ENCODE measurements around the gene SLC46A1. TPM values are rescaled to one million over a fixed set of nuclear protein-coding genes. Genes with fewer than 3 reads are reported as not detected.

Gene SLC46A1
- total RNA-seq, 2 experiments from 2014 or later: 1.8 to 2.4 TPM

- Mint-ChIP-seq H3K36me3 (ENCODE audit: low read depth) (peaks cover 16% of the 10 kb centered on the region), H3K27ac (no peak overlapping the region)
Observed at GRCh38 chr17:28390984-28391383, 15.0 kb downstream of the SLC46A1 start.

GRCh38 chr17:28390563-28390962 is 15.4 kb downstream of the SLC46A1 start:
- CTCF ChIA-PET: interaction anchor here (1.1 kb wide), 1 partner anchor 26 kb away, joined by 3 read pairs; no protein-coding TSS in a partner anchor
- DNase-seq: no peak
- H3K27ac Mint-ChIP-seq: no peak overlapping the region
- no peak overlapping the region for H3K4me3 Mint-ChIP-seq
- intact Hi-C loops (cut with micrococcal nuclease): no loop called here
- no peaks in the 10 kb centered on the region for H3K27me3 Mint-ChIP-seq (ENCODE audit: low read depth)
- no peaks in the 10 kb centered on the region for H3K9me3 Mint-ChIP-seq
- no peaks in the 10 kb centered on the region for H3K4me1 Mint-ChIP-seq (ENCODE audit: low read depth)
- H3K36me3 Mint-ChIP-seq (ENCODE audit: low read depth): peaks cover 16% of the 10 kb centered on the region

More at GRCh38 chr17:28390984-28391383, 15.0 kb downstream of the SLC46A1 start:
- H3K4me3 Mint-ChIP-seq: no peak overlapping the region
- no peak for DNase-seq
- intact Hi-C loops (cut with micrococcal nuclease): no loop called here
- no peaks in the 10 kb centered on the region for H3K4me1 Mint-ChIP-seq (ENCODE audit: low read depth)
- H3K9me3 Mint-ChIP-seq: no peaks in the 10 kb centered on the region
- no peaks in the 10 kb centered on the region for H3K27me3 Mint-ChIP-seq (ENCODE audit: low read depth)
- CTCF ChIA-PET: interaction anchor here (1.1 to 1.3 kb wide), 2 partner anchors 10 to 26 kb away, joined by 3 read pairs; no protein-coding TSS in a partner anchor

- peaks cover 4% of the 10 kb centered on the region for H3K4me1 Mint-ChIP-seq (ENCODE audit: low read depth)
- no peaks in the 10 kb centered on the region for H3K27me3 Mint-ChIP-seq (ENCODE audit: low read depth)
- no peak overlapping the region for H3K27ac Mint-ChIP-seq
- H3K4me3 Mint-ChIP-seq: no peak overlapping the region
- H3K36me3 Mint-ChIP-seq (ENCODE audit: low read depth): peaks cover 17% of the 10 kb centered on the region
- no peaks in the 10 kb centered on the region for H3K9me3 Mint-ChIP-seq
- intact Hi-C loops (cut with micrococcal nuclease): no loop called here
- CTCF ChIA-PET: no interaction called here
- DNase-seq: no peak
Observed at GRCh38 chr17:28390141-28390540, 15.9 kb downstream of the SLC46A1 start.

- no peaks in the 10 kb centered on the region for H3K9me3 Mint-ChIP-seq
- peaks cover 4% of the 10 kb centered on the region for H3K27me3 Mint-ChIP-seq (ENCODE audit: low read depth)
- peaks cover 23% of the 10 kb centered on the region for H3K36me3 Mint-ChIP-seq (ENCODE audit: low read depth)
- no peak overlapping the region for H3K4me3 Mint-ChIP-seq
- intact Hi-C loops (cut with micrococcal nuclease): no loop called here
- CTCF ChIA-PET: interaction anchor here (1.3 kb wide), 1 partner anchor 18 kb away, joined by 3 read pairs; the partner anchor contains the start of gene SLC46A1
- no peak for DNase-seq
- no peak overlapping the region for H3K27ac Mint-ChIP-seq
- H3K4me1 Mint-ChIP-seq (ENCODE audit: low read depth): peaks cover 15% of the 10 kb centered on the region
Observed at GRCh38 chr17:28388106-28388505, 17.9 kb downstream of the SLC46A1 start.

- peaks cover 20% of the 10 kb centered on the region for H3K36me3 Mint-ChIP-seq (ENCODE audit: low read depth)
- peaks cover 12% of the 10 kb centered on the region for H3K27me3 Mint-ChIP-seq (ENCODE audit: low read depth)
- no peak overlapping the region for H3K4me3 Mint-ChIP-seq
- CTCF ChIA-PET: no interaction called here
- intact Hi-C loops (cut with micrococcal nuclease): no loop called here
- DNase-seq: no peak
- peaks cover 21% of the 10 kb centered on the region for H3K4me1 Mint-ChIP-seq (ENCODE audit: low read depth)
- H3K27ac Mint-ChIP-seq: no peak overlapping the region
- no peaks in the 10 kb centered on the region for H3K9me3 Mint-ChIP-seq
Observed at GRCh38 chr17:28386391-28386790, 19.6 kb downstream of the SLC46A1 start.

GRCh38 chr17:28385406-28385805 is 20.6 kb downstream of the SLC46A1 start:
- H3K4me1 Mint-ChIP-seq (ENCODE audit: low read depth): peaks cover 23% of the 10 kb centered on the region
- H3K9me3 Mint-ChIP-seq: no peaks in the 10 kb centered on the region
- H3K27me3 Mint-ChIP-seq (ENCODE audit: low read depth): peaks cover 12% of the 10 kb centered on the region
- peak overlapping the region; percentile 22 for H3K27ac Mint-ChIP-seq
- CTCF ChIA-PET: no interaction called here
- H3K4me3 Mint-ChIP-seq: peak overlapping the region; percentile 87
- DNase-seq: peak; percentile 30
- intact Hi-C loops (cut with micrococcal nuclease): loop anchor here (2.0 kb wide), 1 partner anchor 31 kb away; no protein-coding TSS in a partner anchor
- peaks cover 19% of the 10 kb centered on the region for H3K36me3 Mint-ChIP-seq (ENCODE audit: low read depth)

- peaks cover 16% of the 10 kb centered on the region for H3K36me3 Mint-ChIP-seq (ENCODE audit: low read depth)
- CTCF ChIA-PET: interaction anchor here (1.3 kb wide), 1 partner anchor 28 kb away, joined by 4 read pairs; no protein-coding TSS in a partner anchor
- no peaks in the 10 kb centered on the region for H3K9me3 Mint-ChIP-seq
- H3K4me1 Mint-ChIP-seq (ENCODE audit: low read depth): peaks cover 23% of the 10 kb centered on the region
- H3K4me3 Mint-ChIP-seq: peak overlapping the region; percentile 87
- intact Hi-C loops (cut with micrococcal nuclease): loop anchor here (2.0 kb wide), 1 partner anchor 32 kb away; no protein-coding TSS in a partner anchor
- peak overlapping the region; percentile 22 for H3K27ac Mint-ChIP-seq
- no peak for DNase-seq
- H3K27me3 Mint-ChIP-seq (ENCODE audit: low read depth): peaks cover 12% of the 10 kb centered on the region
Observed at GRCh38 chr17:28385037-28385400, 21.0 kb downstream of the SLC46A1 start.

- Mint-ChIP-seq H3K4me3 (peak overlapping the region; percentile 87), H3K36me3 (ENCODE audit: low read depth) (peaks cover 14% of the 10 kb centered on the region), H3K27ac (peak overlapping the region; percentile 9), H3K27me3 (ENCODE audit: low read depth) (peaks cover 12% of the 10 kb centered on the region), H3K9me3 (no peaks in the 10 kb centered on the region), H3K4me1 (ENCODE audit: low read depth) (peaks cover 23% of the 10 kb centered on the region)
- CTCF ChIA-PET: interaction anchor here (0.8 to 1.3 kb wide), 3 partner anchors 26 to 32 kb away, joined by 3 to 4 read pairs (median 4); no protein-coding TSS in a partner anchor
- intact Hi-C loops (cut with micrococcal nuclease): loop anchor here (1.0 to 2.0 kb wide), 4 partner anchors 13 to 261 kb away; partner anchors contain the start of genes BLTP2, POLDIP2 and SARM1
- DNase-seq: peak; percentile 81
Observed at GRCh38 chr17:28384281-28385036, 21.6 kb downstream of the SLC46A1 start.

- intact Hi-C loops (cut with micrococcal nuclease): no loop called here
- peak overlapping the region; percentile 27 for H3K4me3 Mint-ChIP-seq
- H3K27ac Mint-ChIP-seq: no peak overlapping the region
- DNase-seq: peak; percentile 56
- H3K27me3 Mint-ChIP-seq (ENCODE audit: low read depth): peaks cover 12% of the 10 kb centered on the region
- CTCF ChIA-PET: interaction anchor here (1.7 to 2.5 kb wide), 2 partner anchors 8 to 35 kb away, joined by 6 to 10 read pairs; no protein-coding TSS in a partner anchor
- H3K36me3 Mint-ChIP-seq (ENCODE audit: low read depth): peaks cover 10% of the 10 kb centered on the region
- H3K4me1 Mint-ChIP-seq (ENCODE audit: low read depth): peaks cover 23% of the 10 kb centered on the region
- H3K9me3 Mint-ChIP-seq: no peaks in the 10 kb centered on the region
Observed at GRCh38 chr17:28381141-28381825, 24.7 kb downstream of the SLC46A1 start.

GRCh38 chr17:28379814-28380801 is 25.9 kb downstream of the SLC46A1 start:
- CTCF ChIA-PET: interaction anchor here (1.6 kb wide), 1 partner anchor 161 kb away, joined by 4 read pairs; no protein-coding TSS in a partner anchor
- Mint-ChIP-seq H3K36me3 (ENCODE audit: low read depth) (peaks cover 8% of the 10 kb centered on the region), H3K4me3 (no peak overlapping the region), H3K9me3 (no peaks in the 10 kb centered on the region), H3K27me3 (ENCODE audit: low read depth) (peaks cover 12% of the 10 kb centered on the region), H3K4me1 (ENCODE audit: low read depth) (peaks cover 19% of the 10 kb centered on the region), H3K27ac (no peak overlapping the region)
- intact Hi-C loops (cut with micrococcal nuclease): no loop called here
- no peak for DNase-seq

GRCh38 chr17:28372945-28373274 is 33.1 kb downstream of the SLC46A1 start:
- intact Hi-C loops (cut with micrococcal nuclease): loop anchor here (1.0 to 5.0 kb wide), 2 partner anchors 54 to 174 kb away; partner anchors contain the start of gene TMEM97
- H3K4me1 Mint-ChIP-seq (ENCODE audit: low read depth): peaks cover 21% of the 10 kb centered on the region
- DNase-seq: no peak
- peaks cover 6% of the 10 kb centered on the region for H3K36me3 Mint-ChIP-seq (ENCODE audit: low read depth)
- H3K4me3 Mint-ChIP-seq: peak overlapping the region; percentile 79
- CTCF ChIA-PET: interaction anchor here (1.3 to 2.0 kb wide), 2 partner anchors 9 to 44 kb away, joined by 6 to 7 read pairs; no protein-coding TSS in a partner anchor
- H3K9me3 Mint-ChIP-seq: no peaks in the 10 kb centered on the region
- H3K27ac Mint-ChIP-seq: no peak overlapping the region
- no peaks in the 10 kb centered on the region for H3K27me3 Mint-ChIP-seq (ENCODE audit: low read depth)
